Cardiac muscle cell (in vitro differentiated cells and primary cell): ENCODE results near the gene TACSTD2. TPM values are rescaled to one million over a fixed set of nuclear protein-coding genes. Genes with fewer than 3 reads are reported as not detected.
"Not testable (repeated sequence)": the region's sequence is repeated elsewhere in the genome, so short reads cannot be mapped to it uniquely, and the experiment has no call there.

Source experiments
- DNase-seq, 2 donors: peaks; one replicate each; pipeline versions ENCODE4 v3.0.0 to v3.0.0-alpha.2; 2010 to 2017; ENCODE audit warnings: low read depth in 1 of 2, low spot score in 1 of 2
- H3K27ac ChIP-seq: fragments of 200-600 bp; sonication (generic); 2 replicates; pipeline ENCODE4 v1.5.1; 2016
- H3K27me3 ChIP-seq: fragments of 200-600 bp; sonication (generic); 2 replicates; pipeline ENCODE4 v1.6.0; 2016; ENCODE audit warnings: control low read depth
- H3K36me3 ChIP-seq: fragments of 200-600 bp; sonication (generic); 2 replicates; pipeline ENCODE4 v1.5.1; 2016; ENCODE audit warnings: control low read depth
- H3K4me1 ChIP-seq: fragments of 200-600 bp; sonication (generic); 2 replicates; pipeline ENCODE4 v1.8.1; 2017; ENCODE audit warnings: low read depth, mild to moderate bottlenecking, mixed run types
- H3K4me3 ChIP-seq: fragments of 200-600 bp; sonication (generic); 2 replicates; pipeline ENCODE4 v1.5.1; 2016; ENCODE audit warnings: mild to moderate bottlenecking
- H3K9me3 ChIP-seq: fragments of 200-600 bp; sonication (generic); 2 replicates; pipeline ENCODE4 v1.5.1; 2017; ENCODE audit warnings: low read depth, mild to moderate bottlenecking, control low read depth
- polyA plus RNA-seq: library from polyadenylated mRNA; unstranded; fragments of >200 nt; fragmentation: Nextera tagmentation; extraction: Ambion mirVana; gene quantifications from 2 replicates; pipeline ENCODE4 v1.2.1, GENCODE V29; 2016
- total RNA-seq: library from RNA; depleted of rRNA; stranded (reverse); fragments of >200 nt; gene quantifications from 2 replicates; pipeline ENCODE4 v1.2.3, GENCODE V29; 2016
- TF ChIP-seq, protein P1 (sequence below): IDR thresholded peaks from 2 replicates; pipeline ENCODE4 v1.5.1; 2012; ENCODE audit warnings: low read depth, mild to moderate bottlenecking, low read length

Gene TACSTD2
- total and polyA plus RNA-seq, 2 experiments from 2014 or later = 0.05 TPM; not detected in 1

DNA sequence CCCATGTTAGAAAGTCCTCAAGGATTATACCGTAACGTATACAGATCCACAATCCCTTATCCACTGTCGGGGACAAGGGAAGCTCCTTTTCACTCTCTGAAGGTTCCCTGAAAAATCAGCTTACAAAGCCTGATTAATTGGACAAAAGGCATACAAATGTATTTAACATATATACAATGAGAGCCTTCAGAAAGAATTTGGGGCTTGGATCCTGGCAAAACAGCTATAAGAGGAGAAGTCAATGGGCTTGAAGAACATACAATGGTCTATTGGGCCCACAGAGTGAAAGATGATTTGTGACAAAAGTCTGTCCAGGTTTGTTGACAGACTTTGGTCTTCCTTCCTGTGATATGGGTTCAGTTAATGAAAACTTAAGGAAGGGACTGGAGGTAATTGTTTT is 10.7 kb downstream of the TACSTD2 start:
- DNase-seq = no peak
- Histone ChIP-seq H3K27me3 (peaks cover 50% of the 10 kb centered on the region), H3K4me3 (no peak overlapping the region), H3K9me3 (no peaks in the 10 kb centered on the region), H3K4me1 (no peaks in the 10 kb centered on the region), H3K27ac (no peak overlapping the region), H3K36me3 (no peaks in the 10 kb centered on the region)
- TF ChIP-seq, protein P1, sequence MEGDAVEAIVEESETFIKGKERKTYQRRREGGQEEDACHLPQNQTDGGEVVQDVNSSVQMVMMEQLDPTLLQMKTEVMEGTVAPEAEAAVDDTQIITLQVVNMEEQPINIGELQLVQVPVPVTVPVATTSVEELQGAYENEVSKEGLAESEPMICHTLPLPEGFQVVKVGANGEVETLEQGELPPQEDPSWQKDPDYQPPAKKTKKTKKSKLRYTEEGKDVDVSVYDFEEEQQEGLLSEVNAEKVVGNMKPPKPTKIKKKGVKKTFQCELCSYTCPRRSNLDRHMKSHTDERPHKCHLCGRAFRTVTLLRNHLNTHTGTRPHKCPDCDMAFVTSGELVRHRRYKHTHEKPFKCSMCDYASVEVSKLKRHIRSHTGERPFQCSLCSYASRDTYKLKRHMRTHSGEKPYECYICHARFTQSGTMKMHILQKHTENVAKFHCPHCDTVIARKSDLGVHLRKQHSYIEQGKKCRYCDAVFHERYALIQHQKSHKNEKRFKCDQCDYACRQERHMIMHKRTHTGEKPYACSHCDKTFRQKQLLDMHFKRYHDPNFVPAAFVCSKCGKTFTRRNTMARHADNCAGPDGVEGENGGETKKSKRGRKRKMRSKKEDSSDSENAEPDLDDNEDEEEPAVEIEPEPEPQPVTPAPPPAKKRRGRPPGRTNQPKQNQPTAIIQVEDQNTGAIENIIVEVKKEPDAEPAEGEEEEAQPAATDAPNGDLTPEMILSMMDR = no peak

DNA sequence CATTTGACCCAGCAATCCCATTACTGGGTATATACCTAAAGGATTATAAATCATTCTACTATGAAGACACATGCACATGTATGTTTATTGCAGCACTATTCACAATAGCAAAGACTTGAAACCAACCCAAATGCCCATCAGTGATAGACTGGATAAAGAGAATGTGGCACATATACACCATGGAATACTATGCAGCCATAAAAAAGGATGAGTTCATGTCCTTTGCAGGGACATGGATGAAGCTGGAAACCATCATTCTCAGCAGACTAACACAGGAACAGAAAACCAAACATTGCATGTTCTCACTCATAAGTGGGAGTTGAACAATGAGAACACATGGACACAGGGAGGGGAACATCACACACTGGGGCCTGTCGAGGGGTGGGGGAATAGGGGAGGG is 13.3 kb downstream of the TACSTD2 start:
- not testable (repeated sequence) for H3K9me3 ChIP-seq, H3K4me3 ChIP-seq, H3K36me3 ChIP-seq, H3K4me1 ChIP-seq, DNase-seq, H3K27ac ChIP-seq
- H3K27me3 ChIP-seq = peaks cover 25% of the 10 kb centered on the region

DNA sequence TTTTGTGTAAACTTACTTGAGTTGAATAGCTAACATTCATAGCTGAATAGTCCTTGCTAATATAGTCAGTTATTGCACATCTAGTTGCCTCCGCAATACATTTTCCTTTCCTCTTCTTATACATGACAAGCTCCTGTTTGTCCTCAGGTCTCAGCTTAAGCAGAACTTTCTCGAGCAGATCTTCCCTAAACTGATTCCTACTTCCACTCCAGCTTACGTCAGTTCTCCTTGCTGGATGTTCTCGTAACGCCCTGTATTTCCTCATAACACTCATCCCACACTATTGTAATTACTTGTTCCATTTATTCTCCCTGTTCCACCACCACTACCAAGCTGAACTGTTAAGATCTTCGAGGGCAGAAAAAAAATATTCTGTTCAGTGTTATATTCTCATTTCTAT is 15.4 kb downstream of the TACSTD2 start:
- TF ChIP-seq, protein P1 = no peak
- Histone ChIP-seq H3K4me1 (no peaks in the 10 kb centered on the region), H3K9me3 (no peaks in the 10 kb centered on the region), H3K27ac (no peak overlapping the region), H3K36me3 (no peaks in the 10 kb centered on the region), H3K27me3 (peaks cover 10% of the 10 kb centered on the region), H3K4me3 (no peak overlapping the region)
- DNase-seq = no peak

DNA sequence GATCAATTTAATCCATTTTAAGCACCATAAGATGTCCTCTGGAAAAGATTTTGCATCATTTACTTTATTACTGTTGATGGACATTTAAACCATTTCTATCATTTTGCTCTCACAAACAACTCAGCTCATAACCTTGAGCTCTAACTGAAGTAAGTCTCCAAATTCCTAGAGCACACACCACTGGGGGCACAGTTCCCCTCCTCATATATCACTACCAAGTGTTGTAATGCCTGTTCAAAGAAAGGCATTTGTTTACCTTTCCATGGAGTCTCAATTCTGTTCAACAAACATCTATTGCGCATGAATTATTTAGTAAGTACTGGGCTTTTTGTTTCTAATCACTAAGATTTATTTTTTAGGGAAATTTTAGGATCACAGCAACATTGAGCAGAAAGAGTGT is 21.7 kb downstream of the TACSTD2 start:
- TF ChIP-seq, protein P1 = no peak
- DNase-seq = no peak
- Histone ChIP-seq H3K27me3 (peaks cover 7% of the 10 kb centered on the region), H3K4me1 (no peaks in the 10 kb centered on the region), H3K36me3 (no peaks in the 10 kb centered on the region), H3K9me3 (no peaks in the 10 kb centered on the region), H3K4me3 (no peak overlapping the region), H3K27ac (no peak overlapping the region)

DNA sequence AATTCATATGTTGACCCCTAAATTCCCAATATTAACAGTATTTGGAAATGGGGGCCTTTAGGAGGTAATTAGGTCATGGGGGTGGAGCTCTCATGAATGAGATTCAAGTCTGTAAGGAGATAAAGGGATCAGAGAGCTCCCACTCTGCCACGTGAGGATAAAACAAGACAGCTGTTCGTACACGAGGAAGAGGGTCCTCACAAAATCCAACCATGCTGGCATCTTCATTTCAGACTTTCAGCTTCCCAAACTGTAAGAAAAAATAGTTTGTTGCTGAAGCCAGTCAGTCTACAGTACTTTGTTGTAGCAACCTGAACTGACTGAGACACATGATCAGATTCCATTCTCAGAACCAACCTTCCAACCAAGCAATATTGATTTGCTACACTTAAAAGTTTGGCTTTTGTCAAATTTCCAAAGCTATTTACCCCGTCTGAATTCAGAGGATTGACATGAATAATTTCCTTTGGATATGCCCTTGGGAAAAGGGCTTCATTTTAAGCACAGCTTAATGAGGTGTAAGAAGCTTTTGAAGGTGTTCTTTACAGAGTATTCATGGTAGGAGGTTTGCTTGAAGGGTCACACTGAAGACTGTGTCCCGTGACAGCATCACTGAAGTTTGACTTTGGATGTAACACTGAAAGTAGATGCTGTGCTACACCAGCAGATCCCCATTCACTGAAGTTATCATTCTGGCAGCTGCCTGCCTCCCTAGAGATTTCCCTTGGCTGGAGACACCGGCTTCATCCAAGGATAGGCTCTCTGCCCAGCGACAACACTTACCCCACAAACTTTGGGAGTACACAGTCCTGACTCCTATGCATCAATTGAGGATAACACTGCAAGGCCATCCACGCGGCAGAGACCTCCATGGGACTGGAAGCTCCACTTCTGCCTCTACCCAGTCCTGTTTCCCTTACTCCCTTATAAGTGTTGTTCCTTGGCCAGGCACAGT is 25.6 kb downstream of the TACSTD2 start:
- Histone ChIP-seq H3K4me3 (no peak overlapping the region), H3K4me1 (no peaks in the 10 kb centered on the region), H3K27ac (no peak overlapping the region), H3K36me3 (no peaks in the 10 kb centered on the region), H3K27me3 (peaks cover 2% of the 10 kb centered on the region), H3K9me3 (no peaks in the 10 kb centered on the region)
- no peak for DNase-seq
- TF ChIP-seq, protein P1 = no peak

DNA sequence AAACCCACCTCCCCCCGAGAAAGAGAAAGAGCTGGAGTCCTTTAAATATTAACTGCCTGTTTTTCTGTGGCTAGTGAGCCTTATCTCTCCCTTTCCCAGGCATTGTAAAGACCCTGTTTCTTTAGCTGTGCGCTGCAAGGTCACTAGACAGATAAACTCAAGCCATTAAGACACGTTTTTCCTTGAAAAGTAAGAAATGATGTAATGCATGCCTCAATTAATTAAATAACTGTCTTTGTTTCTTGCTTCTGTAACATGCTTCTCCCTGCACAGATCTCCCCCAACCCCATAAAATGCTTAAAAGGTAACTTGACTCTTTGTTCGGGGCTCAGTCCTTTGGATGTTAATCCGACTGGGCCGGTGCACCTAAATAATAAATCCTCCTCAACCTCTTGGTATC is 27.8 kb downstream of the TACSTD2 start:
- not testable (repeated sequence) for H3K36me3 ChIP-seq, DNase-seq, H3K9me3 ChIP-seq, H3K4me3 ChIP-seq, H3K4me1 ChIP-seq, H3K27ac ChIP-seq, H3K27me3 ChIP-seq
